Osteoblast (primary cell): ENCODE data around the gene INSYN2A. TPM values are rescaled to one million over a fixed set of nuclear protein-coding genes. Genes with fewer than 3 reads are reported as not detected.

Source experiments
- DNase-seq: peaks from one replicate; pipeline ENCODE4 v3.0.0; 2011; ENCODE audit warnings: low spot score, mixed read lengths; ENCODE audit not compliant: insufficient read length; ENCODE audit errors: missing footprints
- H2AFZ ChIP-seq: 2 replicates; pipeline ENCODE4 v1.6.0; 2011; ENCODE audit warnings: mild to moderate bottlenecking, low read length
- H3K27ac ChIP-seq: 2 replicates; pipeline ENCODE4 v1.5.1; 2011; ENCODE audit warnings: mild to moderate bottlenecking, low read depth, low read length, moderate library complexity
- H3K27me3 ChIP-seq: 2 replicates; pipeline ENCODE4 v1.6.0; 2012; ENCODE audit warnings: mild to moderate bottlenecking, control low read depth, inconsistent platforms, low read length, moderate library complexity; ENCODE audit not compliant: insufficient read depth
- H3K36me3 ChIP-seq: 2 replicates; pipeline ENCODE4 v1.5.1; 2011; ENCODE audit warnings: mild to moderate bottlenecking, low read length, control low read depth, moderate library complexity; ENCODE audit not compliant: insufficient read depth
- H3K4me1 ChIP-seq: 2 replicates; pipeline ENCODE4 v1.5.1; 2011; ENCODE audit warnings: mild to moderate bottlenecking, low read length, control low read depth, moderate library complexity; ENCODE audit not compliant: insufficient read depth
- H3K4me2 ChIP-seq: 2 replicates; pipeline ENCODE4 v1.6.0; 2011; ENCODE audit warnings: mild to moderate bottlenecking, low read length; ENCODE audit not compliant: insufficient read depth
- H3K4me3 ChIP-seq: fragments of 200-600 bp; sonication (generic); 3 replicates; pipeline ENCODE4 v1.5.1; 2012; ENCODE audit warnings: mild to moderate bottlenecking, low read length, inconsistent platforms; ENCODE audit not compliant: insufficient read depth
- H3K79me2 ChIP-seq: 2 replicates; pipeline ENCODE4 v1.6.0; 2012; ENCODE audit warnings: mild to moderate bottlenecking, low read length, control low read depth, inconsistent platforms; ENCODE audit not compliant: insufficient read depth
- H3K9me3 ChIP-seq: 2 replicates; pipeline ENCODE4 v1.5.1; 2011; ENCODE audit warnings: low read depth, low read length, control low read depth
- H4K20me1 ChIP-seq: 2 replicates; pipeline ENCODE4 v1.6.0; 2012; ENCODE audit warnings: mild to moderate bottlenecking, low read length, control low read depth; ENCODE audit not compliant: insufficient read depth
- total RNA-seq: library from RNA; depleted of rRNA; stranded (reverse); fragments of >200 nt; gene quantifications from 2 replicates; pipeline ENCODE4 v1.2.3, GENCODE V29; 2012
- TF ChIP-seq, protein P1 (sequence below): IDR thresholded peaks from 2 replicates; pipeline ENCODE4 v1.5.1; 2011; ENCODE audit warnings: mild to moderate bottlenecking, low read depth, low read length, moderate library complexity; ENCODE audit errors: extremely low read depth

INSYN2A gene
- total RNA-seq, 1 donor, result 0.36 TPM

DNA sequence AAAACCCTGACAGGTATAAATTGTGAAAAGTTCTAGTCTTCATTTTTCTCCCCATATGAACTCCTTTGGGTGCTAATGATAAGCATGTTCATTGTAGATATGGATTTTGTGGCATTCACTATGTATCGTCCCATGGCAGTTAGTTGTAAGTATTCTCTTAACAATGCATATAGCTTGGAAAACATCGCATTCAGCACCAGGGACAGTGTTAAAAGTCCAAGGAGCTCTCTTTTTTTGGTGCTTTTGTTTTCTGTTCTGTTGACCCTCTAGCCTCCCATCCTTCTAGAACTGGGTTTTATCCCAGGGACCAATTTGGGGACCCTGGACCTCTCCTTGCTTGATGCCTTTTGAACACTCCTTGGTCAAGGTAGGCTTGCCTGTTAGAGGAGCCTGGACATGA is 37.7 kb downstream of the INSYN2A start:
- H3K36me3 ChIP-seq, result no peaks in the 10 kb centered on the region
- peaks cover 18% of the 10 kb centered on the region for H3K4me1 ChIP-seq
- H3K79me2 ChIP-seq, result peaks cover 16% of the 10 kb centered on the region
- H4K20me1 ChIP-seq, result peaks cover 44% of the 10 kb centered on the region
- DNase-seq, result no peak
- no peaks in the 10 kb centered on the region for H3K9me3 ChIP-seq
- no peak overlapping the region for H2AFZ ChIP-seq
- TF ChIP-seq, protein P1, sequence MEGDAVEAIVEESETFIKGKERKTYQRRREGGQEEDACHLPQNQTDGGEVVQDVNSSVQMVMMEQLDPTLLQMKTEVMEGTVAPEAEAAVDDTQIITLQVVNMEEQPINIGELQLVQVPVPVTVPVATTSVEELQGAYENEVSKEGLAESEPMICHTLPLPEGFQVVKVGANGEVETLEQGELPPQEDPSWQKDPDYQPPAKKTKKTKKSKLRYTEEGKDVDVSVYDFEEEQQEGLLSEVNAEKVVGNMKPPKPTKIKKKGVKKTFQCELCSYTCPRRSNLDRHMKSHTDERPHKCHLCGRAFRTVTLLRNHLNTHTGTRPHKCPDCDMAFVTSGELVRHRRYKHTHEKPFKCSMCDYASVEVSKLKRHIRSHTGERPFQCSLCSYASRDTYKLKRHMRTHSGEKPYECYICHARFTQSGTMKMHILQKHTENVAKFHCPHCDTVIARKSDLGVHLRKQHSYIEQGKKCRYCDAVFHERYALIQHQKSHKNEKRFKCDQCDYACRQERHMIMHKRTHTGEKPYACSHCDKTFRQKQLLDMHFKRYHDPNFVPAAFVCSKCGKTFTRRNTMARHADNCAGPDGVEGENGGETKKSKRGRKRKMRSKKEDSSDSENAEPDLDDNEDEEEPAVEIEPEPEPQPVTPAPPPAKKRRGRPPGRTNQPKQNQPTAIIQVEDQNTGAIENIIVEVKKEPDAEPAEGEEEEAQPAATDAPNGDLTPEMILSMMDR, result no peak
- no peak overlapping the region for H3K4me2 ChIP-seq
- H3K27ac ChIP-seq, result no peak overlapping the region
- no peaks in the 10 kb centered on the region for H3K27me3 ChIP-seq
- no peak overlapping the region for H3K4me3 ChIP-seq

DNA sequence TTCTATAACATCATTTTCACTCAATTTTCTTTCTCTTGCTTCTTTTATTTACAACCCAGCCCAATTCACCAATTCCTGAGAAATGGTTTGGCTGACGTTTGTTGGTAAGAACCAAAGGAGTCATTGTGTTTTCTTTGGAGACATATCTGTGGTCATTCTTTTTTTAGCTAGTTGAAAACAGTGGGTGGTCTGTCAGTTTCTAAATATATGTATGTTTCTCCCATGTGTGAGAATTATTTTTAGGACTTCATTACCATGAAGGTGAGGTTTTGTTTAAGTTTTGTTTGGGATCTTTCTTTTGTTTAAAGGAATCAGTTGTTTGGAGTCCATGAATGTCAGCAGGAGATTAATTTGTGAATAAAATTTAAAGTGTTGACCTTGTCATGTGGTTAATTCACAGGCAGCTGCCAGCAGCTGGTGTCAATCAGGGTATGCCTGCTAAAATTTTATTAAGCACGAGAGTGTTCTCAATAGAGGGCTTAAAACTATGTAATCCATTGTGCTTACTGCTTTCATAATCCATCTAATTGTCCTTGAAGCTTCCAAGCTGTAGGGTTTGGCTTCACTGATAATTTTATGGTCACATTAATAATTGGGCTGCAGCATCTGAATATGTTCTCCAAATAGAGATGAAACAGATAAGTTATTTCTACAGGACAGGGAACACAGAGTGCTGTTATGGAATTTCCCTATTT is 38.7 kb downstream of the INSYN2A start:
- Histone ChIP-seq H4K20me1 (peaks cover 40% of the 10 kb centered on the region), H3K79me2 (peaks cover 21% of the 10 kb centered on the region), H3K4me2 (no peak overlapping the region), H3K9me3 (no peaks in the 10 kb centered on the region), H3K27me3 (no peaks in the 10 kb centered on the region), H3K4me1 (peaks cover 20% of the 10 kb centered on the region), H3K4me3 (no peak overlapping the region), H3K27ac (no peak overlapping the region), H3K36me3 (no peaks in the 10 kb centered on the region), H2AFZ (no peak overlapping the region)
- TF ChIP-seq, protein P1, result no peak
- DNase-seq, result no peak

DNA sequence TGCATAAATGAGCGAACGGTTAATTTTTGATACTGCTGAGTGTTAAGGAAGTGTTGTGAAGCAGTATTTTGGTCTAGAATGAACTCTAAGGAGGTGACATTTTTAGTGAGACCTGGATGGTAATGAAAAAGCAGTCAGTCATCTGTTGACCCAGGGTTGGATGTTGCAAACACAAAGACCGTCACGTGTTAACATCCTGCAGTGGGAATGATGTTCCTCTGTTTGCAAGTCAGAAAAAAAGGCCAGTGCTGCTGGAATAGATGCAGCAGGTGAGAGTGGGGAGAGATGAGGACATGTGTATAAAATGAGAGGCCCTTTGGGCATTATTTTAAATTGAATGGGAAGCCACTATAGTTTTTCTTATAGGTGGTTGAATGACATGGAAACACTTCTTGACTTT is 39.3 kb downstream of the INSYN2A start:
- no peak overlapping the region for H2AFZ ChIP-seq
- no peak for DNase-seq
- no peaks in the 10 kb centered on the region for H3K9me3 ChIP-seq
- H3K27me3 ChIP-seq, result no peaks in the 10 kb centered on the region
- H3K4me1 ChIP-seq, result peaks cover 26% of the 10 kb centered on the region
- no peaks in the 10 kb centered on the region for H3K36me3 ChIP-seq
- H3K79me2 ChIP-seq, result peaks cover 21% of the 10 kb centered on the region
- TF ChIP-seq, protein P1, result no peak
- H4K20me1 ChIP-seq, result peaks cover 44% of the 10 kb centered on the region
- no peak overlapping the region for H3K4me2 ChIP-seq
- peak overlapping the region; percentile 19 for H3K27ac ChIP-seq
- no peak overlapping the region for H3K4me3 ChIP-seq

DNA sequence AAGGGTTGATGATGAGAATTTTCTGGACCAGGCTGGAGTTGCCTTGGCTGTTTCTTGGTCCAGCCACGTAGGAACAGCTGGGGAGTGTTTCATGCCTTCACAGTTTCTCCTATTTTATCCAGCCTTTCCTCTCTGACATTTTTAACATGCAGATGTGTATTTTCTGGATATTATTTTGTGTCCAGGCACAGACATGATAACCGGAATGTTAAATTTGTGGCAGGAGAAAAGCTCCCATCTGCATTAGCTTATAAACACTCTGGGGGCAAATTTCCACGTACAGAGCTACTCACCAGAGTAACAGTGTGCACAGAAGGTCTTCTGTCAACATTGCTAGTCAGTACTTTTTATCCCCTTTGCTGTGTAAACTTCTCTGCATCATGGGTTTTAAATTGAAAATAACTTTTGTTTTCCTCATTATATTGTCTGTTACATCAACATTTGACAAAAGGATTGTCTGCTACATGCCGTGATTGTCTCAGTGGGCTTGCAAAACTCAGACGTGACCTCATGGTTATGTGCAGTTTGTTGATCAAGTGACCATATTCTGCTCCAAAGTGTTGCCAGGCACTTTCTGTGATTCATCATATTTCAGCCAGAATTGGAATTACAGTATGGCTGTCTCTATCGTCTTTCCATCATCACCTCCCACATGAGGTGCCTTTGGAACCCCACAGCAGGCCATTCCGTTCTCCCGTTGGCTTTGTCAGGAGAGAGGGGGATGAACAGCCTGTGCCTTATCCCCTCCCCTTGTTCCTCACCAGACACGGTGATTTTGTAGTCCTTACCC is 41.4 kb downstream of the INSYN2A start:
- TF ChIP-seq, protein P1, result no peak
- peak overlapping the region; percentile 84 for H3K27ac ChIP-seq
- no peaks in the 10 kb centered on the region for H3K27me3 ChIP-seq
- H3K36me3 ChIP-seq, result no peaks in the 10 kb centered on the region
- no peak overlapping the region for H3K4me3 ChIP-seq
- H3K79me2 ChIP-seq, result peaks cover 18% of the 10 kb centered on the region
- DNase-seq, result peak; percentile 84
- H3K9me3 ChIP-seq, result no peaks in the 10 kb centered on the region
- H2AFZ ChIP-seq, result no peak overlapping the region
- H4K20me1 ChIP-seq, result peaks cover 32% of the 10 kb centered on the region
- H3K4me1 ChIP-seq, result peaks cover 43% of the 10 kb centered on the region
- peak overlapping the region; percentile 28 for H3K4me2 ChIP-seq
